Stimulated activated CD4-positive, alpha-beta T cell treated with anti-CD3 and anti-CD28 coated beads, TNF-alpha, amount 100 ng/mL, for 1 hour (primary cell): ENCODE results near the gene ZSCAN2.
"Not testable (repeated sequence)": the region's sequence is repeated elsewhere in the genome, so short reads cannot be mapped to it uniquely, and the experiment has no call there.

ENCODE experiments used
- DNase-seq, 3 donors: peaks; one replicate each; pipeline ENCODE4 v3.0.0-alpha.2; 2020; ENCODE audit warnings: low read depth in 3 of 3, low spot score in 1 of 3

The ZSCAN2 gene

GRCh38 chr15:84600687-84601554, at the start of gene ZSCAN2:
Gene ZSCAN2, plus strand, starts transcription at chr15:84601009. Its CDS starts 2,919 bp downstream, at chr15:84603928.
- DNase-seq, result peak; percentile 77 to 85 (median 81)

DNA sequence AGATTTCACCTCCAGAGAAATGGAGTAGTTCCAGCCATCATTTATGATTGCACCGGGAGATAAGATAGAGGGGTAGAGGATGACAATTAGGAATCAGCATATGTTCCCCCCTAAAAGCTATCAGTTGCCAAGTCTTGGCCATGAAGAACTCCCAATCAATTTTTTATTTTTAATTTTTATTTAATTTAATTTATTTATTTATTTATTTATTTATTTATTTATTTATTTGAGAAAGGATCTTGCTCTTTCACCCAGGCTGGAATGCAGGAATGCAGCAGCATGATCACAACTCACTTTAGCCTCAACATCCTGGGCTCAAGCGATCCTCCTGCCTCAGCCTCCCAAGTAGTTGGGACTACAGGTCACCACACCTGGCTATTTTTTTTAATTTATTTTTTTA, 49.2 kb upstream of the ZSCAN2 start:
- DNase-seq, result not testable (repeated sequence)

GRCh38 chr15:84552896-84553295, 47.9 kb upstream of the ZSCAN2 start:
- DNase-seq, result no peak

DNA sequence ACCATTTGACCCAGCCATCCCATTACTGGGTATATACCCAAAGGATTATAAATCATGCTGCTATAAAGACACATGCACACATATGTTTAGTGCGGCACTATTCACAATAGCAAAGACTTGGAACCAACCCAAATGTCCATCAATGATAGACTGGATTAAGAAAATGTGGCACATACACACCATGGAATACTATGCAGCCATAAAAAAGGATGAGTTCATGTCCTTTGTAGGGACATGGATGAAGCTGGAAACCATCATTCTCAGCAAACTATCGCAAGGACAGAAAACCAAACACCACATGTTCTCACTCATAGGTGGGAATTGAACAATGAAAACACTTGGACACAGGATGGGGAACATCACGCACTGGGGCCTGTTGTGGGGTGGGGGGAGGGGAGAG, 44.1 kb upstream of the ZSCAN2 start:
- not testable (repeated sequence) for DNase-seq

GRCh38 chr15:84568021-84568420, 32.8 kb upstream of the ZSCAN2 start:
- DNase-seq, result not testable (repeated sequence)

- DNase-seq, result peak in 2 of 3 donors; percentile 19 to 21
These were observed 30.6 kb upstream of the ZSCAN2 start for GRCh38 chr15:84570164-84570735.

DNA sequence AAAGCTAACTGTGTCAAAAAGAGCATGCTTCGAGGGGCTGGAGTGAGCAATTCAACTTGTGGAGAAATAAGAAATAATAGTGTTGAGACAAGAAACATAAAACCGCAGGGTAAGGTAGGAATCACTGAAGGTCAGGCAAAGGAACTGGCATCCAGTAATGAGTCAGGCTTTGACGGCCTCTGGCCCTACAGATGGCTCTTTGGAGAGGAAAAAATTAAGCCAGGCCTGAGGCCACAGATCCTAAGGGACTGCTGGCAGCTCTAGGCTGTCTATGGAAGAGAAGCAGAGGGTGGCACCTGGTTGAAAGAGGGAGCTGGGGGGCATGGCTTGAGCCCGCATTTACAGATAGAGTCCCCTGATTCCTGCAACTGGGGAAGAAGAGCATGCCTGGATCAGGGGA, 28.6 kb upstream of the ZSCAN2 start:
- DNase-seq, result no peak

- DNase-seq, result no peak
These were observed 25.3 kb upstream of the ZSCAN2 start for GRCh38 chr15:84575493-84575892.

- DNase-seq, result not testable (repeated sequence)
These were observed 22.9 kb upstream of the ZSCAN2 start for GRCh38 chr15:84577891-84578290.

GRCh38 chr15:84579261-84579721, 21.5 kb upstream of the ZSCAN2 start:
- not testable (repeated sequence) for DNase-seq

DNA sequence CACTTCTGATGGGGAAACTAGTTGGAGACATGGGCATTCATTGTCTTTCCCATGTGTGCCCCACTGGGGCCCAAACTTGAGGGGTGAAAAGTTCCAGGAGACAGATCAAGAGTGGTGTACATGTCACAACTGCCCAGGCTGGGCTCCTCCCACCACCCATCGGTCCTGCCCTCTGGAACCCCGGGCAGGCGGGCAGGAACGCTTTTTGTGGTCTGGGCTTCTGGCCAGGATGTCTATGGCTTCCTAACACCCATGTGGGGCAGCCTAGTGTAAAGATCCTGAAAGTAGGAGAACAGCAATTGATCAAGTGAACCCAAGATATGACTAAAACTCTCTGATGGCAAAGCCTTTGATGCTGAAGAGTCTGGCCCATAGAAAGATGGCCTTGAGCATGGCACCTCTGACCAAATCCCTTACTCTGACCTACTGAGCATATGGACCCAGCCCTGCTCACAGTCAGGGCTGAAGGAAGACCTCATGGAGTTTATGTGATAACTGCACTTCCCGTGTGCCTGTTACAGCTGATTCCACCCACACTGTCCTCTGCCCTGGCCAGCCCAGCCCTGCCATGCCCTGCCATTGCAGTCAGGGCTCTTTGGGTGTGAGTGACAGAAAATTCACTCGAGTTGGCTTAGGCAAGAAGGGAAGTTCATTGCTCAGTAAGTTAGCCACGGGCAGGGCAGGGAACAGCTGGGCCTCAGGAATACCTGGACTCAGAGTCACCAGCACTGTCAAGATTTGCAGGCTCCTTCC, 19.0 kb upstream of the ZSCAN2 start:
- not testable (repeated sequence) for DNase-seq

GRCh38 chr15:84582583-84583157, 18.1 kb upstream of the ZSCAN2 start:
- DNase-seq, result no peak

DNA sequence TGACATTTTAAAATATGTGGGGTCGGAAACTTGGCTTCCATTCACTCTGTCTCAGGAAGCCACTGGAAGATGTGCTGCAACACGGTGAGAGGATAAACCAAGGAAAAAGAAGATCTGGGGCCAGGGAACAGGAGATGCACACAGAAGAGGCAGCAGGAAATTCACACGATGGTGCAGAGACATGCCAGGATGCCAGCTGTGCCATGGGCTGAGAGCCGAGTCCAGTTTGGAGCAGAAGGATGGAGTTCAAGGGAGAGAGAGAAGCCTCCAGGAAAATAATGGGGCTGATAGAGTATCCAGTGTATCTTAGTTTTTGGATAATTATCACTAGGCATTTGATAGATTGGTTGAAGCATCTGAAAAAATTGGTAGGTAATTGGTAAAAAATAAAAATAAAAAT, 16.9 kb upstream of the ZSCAN2 start:
- DNase-seq, result not testable (repeated sequence)

- DNase-seq, result no peak
These were observed 14.1 kb upstream of the ZSCAN2 start for GRCh38 chr15:84586696-84587095.

- peak; percentile 64 to 75 (median 73) for DNase-seq
These were observed 12.5 kb upstream of the ZSCAN2 start for GRCh38 chr15:84588053-84588874.

DNA sequence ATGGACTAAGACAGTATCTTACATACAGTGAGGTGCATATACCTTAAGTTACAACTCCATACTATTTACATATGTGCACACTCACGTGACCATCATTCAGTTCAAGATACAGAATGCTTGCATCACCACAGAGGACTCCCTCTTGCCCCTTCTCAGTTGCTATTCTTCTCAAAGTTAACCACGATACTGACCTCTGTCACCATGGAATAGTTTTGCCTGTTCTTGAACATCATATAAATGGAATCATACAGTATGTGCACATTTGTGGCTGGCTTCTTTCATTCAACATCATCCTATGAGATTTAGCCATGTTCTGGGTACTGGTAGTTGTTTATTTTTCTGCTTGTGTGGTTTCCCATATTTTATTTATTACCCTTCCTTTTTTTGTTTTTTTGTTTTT, 10.4 kb upstream of the ZSCAN2 start:
- no peak for DNase-seq

GRCh38 chr15:84591815-84592214, 9.0 kb upstream of the ZSCAN2 start:
- DNase-seq, result no peak

DNA sequence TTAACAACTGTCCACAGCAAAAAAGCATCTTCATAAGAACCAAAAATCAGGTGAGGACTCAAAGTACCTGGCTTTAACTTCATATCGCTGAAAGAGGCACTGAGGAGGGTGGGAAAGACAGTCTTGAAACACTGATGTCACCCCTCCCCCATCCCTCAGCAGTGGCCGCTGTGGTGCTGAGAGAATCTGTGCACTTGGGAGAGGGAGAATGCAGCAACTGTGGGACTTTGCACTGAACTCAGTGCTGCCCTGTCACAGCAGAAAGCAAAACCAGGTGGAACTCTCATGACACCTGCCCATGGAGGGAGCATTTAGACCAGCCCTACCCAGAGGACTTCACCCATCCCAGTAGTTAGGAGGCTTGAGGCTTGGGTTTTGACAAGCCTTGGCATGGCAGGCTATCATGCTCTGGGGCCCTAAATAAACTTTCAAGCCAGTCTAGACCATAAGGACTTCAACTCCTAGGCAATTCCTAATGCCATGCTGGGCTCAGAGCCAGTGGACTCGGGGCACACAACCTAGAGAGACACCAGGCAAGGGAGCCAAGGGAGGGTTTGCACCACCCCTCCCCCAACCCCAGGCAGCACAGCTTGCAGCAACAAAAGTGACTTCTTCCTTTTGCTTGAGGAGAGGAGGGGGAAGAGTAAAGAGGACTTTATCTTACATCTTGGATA, 6.1 kb upstream of the ZSCAN2 start:
- DNase-seq, result no peak

DNA sequence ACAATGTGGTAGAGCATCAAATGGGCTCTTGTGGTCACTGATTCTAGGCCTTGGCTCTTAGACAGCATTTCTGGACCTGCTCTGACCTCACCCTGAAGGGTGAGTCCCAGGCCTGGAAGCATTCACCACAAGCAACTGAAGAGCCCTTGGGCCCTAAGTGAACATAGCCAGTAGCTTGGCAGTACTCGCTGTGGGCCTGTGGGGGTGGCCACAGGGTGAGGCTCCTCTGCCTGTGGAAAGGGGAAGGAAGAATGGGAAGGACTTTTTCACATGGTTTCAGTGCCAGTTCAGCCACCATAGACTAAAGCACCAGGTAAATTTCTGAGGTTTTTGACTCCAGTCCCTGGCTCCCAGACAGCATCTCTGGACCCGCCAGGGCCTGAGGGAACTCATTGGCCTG, 5.1 kb upstream of the ZSCAN2 start:
- DNase-seq, result no peak

GRCh38 chr15:84597296-84597695, 3.5 kb upstream of the ZSCAN2 start:
- no peak for DNase-seq
